ENCODE measurements around the gene GGTA1. TPM values are rescaled to one million over a fixed set of nuclear protein-coding genes. Genes with fewer than 3 reads are reported as not detected.
A peak's percentile ranks its signal among the peaks of the same experiment; 100 is the strongest.

The GGTA1 gene
- total RNA-seq, 1 experiment from 2014 or later = not detected

DNA sequence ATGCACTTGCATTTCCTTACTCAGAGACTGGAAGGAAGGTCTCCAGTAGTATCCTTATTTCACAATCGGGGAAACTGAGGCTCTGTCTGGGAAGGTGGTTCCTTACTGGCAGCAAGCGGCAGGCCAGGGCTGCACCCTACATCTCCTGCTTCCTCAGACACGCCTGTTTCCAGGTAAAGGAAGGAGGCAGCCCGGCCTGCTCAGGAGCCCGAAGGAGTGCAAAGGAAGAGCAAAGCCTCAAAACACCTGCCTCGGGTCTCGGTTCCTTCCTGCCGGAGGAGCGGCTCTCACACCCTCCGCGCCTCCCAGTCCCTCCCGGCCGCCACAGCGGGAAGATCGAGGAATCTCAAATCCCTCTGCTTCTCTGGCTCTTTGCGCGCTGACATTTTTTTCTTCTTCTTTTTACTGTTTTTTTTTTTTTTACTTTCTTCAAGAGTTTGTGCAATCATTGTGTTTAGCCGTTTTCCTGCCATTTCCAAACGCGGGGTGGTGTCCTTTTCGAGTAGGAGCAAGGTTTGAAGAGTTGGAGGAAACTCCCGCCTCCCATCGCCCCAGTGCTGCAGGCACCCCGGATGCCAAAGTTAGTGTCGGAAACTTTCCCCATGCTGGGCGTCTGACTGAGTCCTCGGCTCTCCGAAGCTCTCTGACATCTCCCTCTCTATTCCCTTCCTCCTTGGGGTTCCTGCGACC, 1.0 kb downstream of the GGTA1 start:
- peaks cover 0 to 12% of the 10 kb centered on the region in 2 experiments; a peak in 4 of 5 replicates for H3K9me3 Mint-ChIP-seq
- Histone ChIP-seq H2AK5ac (ENCODE audit: insufficient read length, low read length) (no peak overlapping the region), H2BK5ac (ENCODE audit: insufficient read length, low read length) (no peak overlapping the region), H4K5ac (ENCODE audit: insufficient read length, low read depth, low read length) (no peak overlapping the region), H3K14ac (ENCODE audit: insufficient read depth, low read length) (no peak overlapping the region), H3T11ph (ENCODE audit: low read length) (no peak overlapping the region), H3K9ac (ENCODE audit: extremely low read depth, insufficient read length, low read length) (no peak overlapping the region), H4K8ac (replicated peaks; ENCODE audit: insufficient read length, low read depth, low read length) (no peak overlapping the region), H3K4me2 (ENCODE audit: insufficient read depth, insufficient read length, low read length) (peak overlapping the region; percentile 62), H3K23ac (ENCODE audit: insufficient read length, low read depth, low read length) (no peak overlapping the region), H3K23me2 (ENCODE audit: insufficient read length, low read depth, low read length, poor library complexity, severe bottlenecking) (peaks cover 20% of the 10 kb centered on the region), H3K4me1 (ENCODE audit: insufficient read depth, low read length) (no peaks in the 10 kb centered on the region), H4K91ac (ENCODE audit: insufficient read length, low read depth, low read length) (no peak overlapping the region), H3K18ac (ENCODE audit: insufficient read length, low read depth, low read length) (no peak overlapping the region), H2BK120ac (ENCODE audit: low read depth, low read length, poor library complexity, severe bottlenecking) (no peak overlapping the region), H3K79me2 (ENCODE audit: insufficient read depth, low read length) (no peaks in the 10 kb centered on the region), H3K9me3 (ENCODE audit: control insufficient read depth, low read depth, low read length) (no peaks in the 10 kb centered on the region), H2BK15ac (ENCODE audit: low read depth, low read length) (no peak overlapping the region), H2BK20ac (ENCODE audit: low read depth, low read length, poor library complexity, severe bottlenecking) (no peak overlapping the region), H3K79me1 (ENCODE audit: insufficient read depth, low read depth, low read length, poor library complexity, severe bottlenecking) (no peaks in the 10 kb centered on the region), H3K4ac (ENCODE audit: low read depth, low read length) (no peak overlapping the region), H3K27me3 (ENCODE audit: insufficient read depth, low read length) (peaks cover 24% of the 10 kb centered on the region), H3K27ac (ENCODE audit: insufficient read length, low read depth, low read length) (no peak overlapping the region), H2BK12ac (ENCODE audit: insufficient read length, low read depth, low read length) (no peak overlapping the region), H4K20me1 (ENCODE audit: control insufficient read depth, insufficient read depth, insufficient read length) (no peaks in the 10 kb centered on the region), H3K56ac (ENCODE audit: insufficient read length, low read depth, low read length) (no peak overlapping the region), H2AFZ (ENCODE audit: low read length) (peak overlapping the region; percentile 84)
- H3K27me3 Mint-ChIP-seq (ENCODE audit: low read depth) = peaks cover 94% of the 10 kb centered on the region
- peaks cover 24% of the 10 kb centered on the region in 2 experiments for H3K4me1 Mint-ChIP-seq
- TF ChIP-seq, protein P1, sequence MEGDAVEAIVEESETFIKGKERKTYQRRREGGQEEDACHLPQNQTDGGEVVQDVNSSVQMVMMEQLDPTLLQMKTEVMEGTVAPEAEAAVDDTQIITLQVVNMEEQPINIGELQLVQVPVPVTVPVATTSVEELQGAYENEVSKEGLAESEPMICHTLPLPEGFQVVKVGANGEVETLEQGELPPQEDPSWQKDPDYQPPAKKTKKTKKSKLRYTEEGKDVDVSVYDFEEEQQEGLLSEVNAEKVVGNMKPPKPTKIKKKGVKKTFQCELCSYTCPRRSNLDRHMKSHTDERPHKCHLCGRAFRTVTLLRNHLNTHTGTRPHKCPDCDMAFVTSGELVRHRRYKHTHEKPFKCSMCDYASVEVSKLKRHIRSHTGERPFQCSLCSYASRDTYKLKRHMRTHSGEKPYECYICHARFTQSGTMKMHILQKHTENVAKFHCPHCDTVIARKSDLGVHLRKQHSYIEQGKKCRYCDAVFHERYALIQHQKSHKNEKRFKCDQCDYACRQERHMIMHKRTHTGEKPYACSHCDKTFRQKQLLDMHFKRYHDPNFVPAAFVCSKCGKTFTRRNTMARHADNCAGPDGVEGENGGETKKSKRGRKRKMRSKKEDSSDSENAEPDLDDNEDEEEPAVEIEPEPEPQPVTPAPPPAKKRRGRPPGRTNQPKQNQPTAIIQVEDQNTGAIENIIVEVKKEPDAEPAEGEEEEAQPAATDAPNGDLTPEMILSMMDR (conservative IDR thresholded peaks at IDR 0.05) = no peak; the same call in 2 of the 3 replicates
- peaks cover 0 to 3% (median 0%) of the 10 kb centered on the region in 3 experiments; a peak in 1 of 7 replicates for H3K36me3 Mint-ChIP-seq (ENCODE audit: insufficient read depth in 1 of 3, low read depth in 3 of 3)
- H3K4me3 Mint-ChIP-seq = peak overlapping the region; percentile 54 to 89
- no CpG with 5 or more reads among the region's 29 CpGs for WGBS (ENCODE audit: extremely low coverage, insufficient read length, low lambda C conversion rate)
- DNase-seq = peak; percentile 36
- no peak overlapping the region for H3K27ac Mint-ChIP-seq

All from H9 (cell line).